ENCODE measurements around the gene C3orf22. TPM values are rescaled to one million over a fixed set of nuclear protein-coding genes. Genes with fewer than 3 reads are reported as not detected.
"Not testable (repeated sequence)": the region's sequence is repeated elsewhere in the genome, so short reads cannot be mapped to it uniquely, and the experiment has no call there.

The C3orf22 gene, protein sequence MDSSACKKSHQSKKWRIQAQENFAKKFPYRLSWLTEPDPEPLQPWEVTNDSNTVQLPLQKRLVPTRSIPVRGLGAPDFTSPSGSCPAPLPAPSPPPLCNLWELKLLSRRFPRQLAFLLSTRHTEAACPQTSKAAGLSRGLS
- not detected for total RNA-seq

DNA sequence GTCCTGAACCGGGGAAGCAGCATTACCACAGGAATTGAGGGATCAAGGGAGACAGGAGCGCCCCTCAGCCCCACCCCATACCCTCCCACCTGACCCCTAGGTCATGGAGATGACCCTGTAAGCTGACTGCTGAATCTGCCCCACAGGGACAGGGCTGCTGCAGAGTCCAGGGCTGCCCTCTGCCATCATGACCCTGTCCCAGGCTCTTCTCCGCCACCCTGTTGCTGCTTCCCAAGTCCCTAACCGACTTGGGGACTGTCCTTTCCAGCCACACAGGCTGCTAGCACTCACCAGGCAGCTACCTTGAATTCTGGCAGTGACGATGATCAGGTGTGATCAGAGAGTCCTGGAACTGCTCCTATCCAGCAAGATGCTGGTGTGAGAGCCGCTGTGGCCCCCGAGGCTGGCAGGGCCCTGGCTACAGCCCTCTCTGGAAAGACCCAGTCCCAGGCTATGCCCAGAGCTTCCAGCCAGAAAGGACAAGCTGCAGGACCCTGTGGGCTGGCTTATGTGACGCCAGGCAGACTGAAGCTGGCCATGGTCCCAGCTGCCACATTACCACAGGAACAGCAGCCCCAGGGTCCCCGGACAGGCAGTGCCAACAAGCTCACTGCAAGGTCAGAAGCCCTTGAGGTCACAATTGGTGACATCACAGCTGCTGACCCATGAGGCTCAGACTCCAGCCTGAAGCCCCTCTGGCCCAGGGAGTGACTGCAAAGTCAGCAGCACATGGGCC, at the start of gene C3orf22:
TSS of gene C3orf22 (minus strand) at position 597 of the 736 bp plus-strand sequence. CDS start 5,542 bp downstream, outside the sequence.
- WGBS, 2 donors: 66 to 73% methylated on average over 2 to 9 of the region's 9 CpGs
- no peaks in the 10 kb centered on the region for H3K36me3 ChIP-seq (replicated peaks in 1 of 2; ENCODE audit: insufficient read depth in 1 of 2, low read depth in 2 of 2)
- intact Hi-C loops (cut with DNase I): no loop called here
- DNase-seq: no peak
- no peak within 1 kb of the TSS for H3K27ac ChIP-seq
- H3K4me1 ChIP-seq: no peaks in the 10 kb centered on the region
- H3K9me3 ChIP-seq: peaks cover 0 to 7% (median 0%) of the 10 kb centered on the region in 3 donors
- TF ChIP-seq, protein P1, sequence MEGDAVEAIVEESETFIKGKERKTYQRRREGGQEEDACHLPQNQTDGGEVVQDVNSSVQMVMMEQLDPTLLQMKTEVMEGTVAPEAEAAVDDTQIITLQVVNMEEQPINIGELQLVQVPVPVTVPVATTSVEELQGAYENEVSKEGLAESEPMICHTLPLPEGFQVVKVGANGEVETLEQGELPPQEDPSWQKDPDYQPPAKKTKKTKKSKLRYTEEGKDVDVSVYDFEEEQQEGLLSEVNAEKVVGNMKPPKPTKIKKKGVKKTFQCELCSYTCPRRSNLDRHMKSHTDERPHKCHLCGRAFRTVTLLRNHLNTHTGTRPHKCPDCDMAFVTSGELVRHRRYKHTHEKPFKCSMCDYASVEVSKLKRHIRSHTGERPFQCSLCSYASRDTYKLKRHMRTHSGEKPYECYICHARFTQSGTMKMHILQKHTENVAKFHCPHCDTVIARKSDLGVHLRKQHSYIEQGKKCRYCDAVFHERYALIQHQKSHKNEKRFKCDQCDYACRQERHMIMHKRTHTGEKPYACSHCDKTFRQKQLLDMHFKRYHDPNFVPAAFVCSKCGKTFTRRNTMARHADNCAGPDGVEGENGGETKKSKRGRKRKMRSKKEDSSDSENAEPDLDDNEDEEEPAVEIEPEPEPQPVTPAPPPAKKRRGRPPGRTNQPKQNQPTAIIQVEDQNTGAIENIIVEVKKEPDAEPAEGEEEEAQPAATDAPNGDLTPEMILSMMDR (IDR thresholded peaks at IDR 0.05): no peak
- no peak for TF ChIP-seq POLR2A (IDR thresholded peaks at IDR 0.05)
- no peaks in the 10 kb centered on the region for H3K27me3 ChIP-seq
- H3K4me3 ChIP-seq: no peak within 1 kb of the TSS
- ATAC-seq: no peak

DNA sequence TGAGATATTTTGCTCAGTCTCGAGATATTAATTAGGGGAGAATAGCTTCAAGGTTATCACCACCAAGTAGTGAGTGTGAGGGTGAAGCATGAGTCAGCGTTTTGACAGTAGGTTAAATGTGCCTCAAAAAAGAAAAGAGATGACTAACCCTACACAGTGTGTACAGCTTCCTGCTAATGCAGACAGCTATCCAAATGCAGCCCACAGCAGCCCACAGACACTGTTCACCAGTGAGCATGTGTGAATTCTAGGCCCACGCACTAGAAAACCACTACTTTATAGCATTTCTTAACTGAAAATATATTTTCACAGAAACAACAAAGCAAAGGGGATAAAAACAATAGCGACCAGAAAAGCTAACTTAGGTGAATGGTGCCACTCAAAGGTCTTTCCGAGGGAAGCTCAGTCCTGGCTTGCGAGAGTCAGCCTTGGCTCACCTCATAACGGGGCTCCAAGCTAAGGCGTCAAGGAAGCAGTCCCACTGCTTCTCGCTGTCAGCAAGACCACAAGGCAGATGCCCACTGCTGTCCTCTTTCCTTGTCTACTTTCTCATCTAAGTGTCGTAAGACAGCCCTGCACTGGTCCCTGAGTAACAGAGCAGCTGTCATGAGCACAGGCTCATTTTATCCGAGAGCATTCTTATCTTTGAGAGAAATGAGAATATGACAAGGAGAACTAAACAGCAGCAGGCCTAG, 48.6 kb upstream of the C3orf22 start:
- intact Hi-C loops (cut with DNase I): no loop called here
- WGBS, 2 donors: 76 to 86% methylated on average over 11 of the region's 11 CpGs
- H3K9me3 ChIP-seq: no peaks in the 10 kb centered on the region
- H3K4me1 ChIP-seq: no peaks in the 10 kb centered on the region
- TF ChIP-seq POLR2A (IDR thresholded peaks at IDR 0.05): no peak
- TF ChIP-seq, protein P1 (IDR thresholded peaks at IDR 0.05): no peak
- H3K4me3 ChIP-seq: no peak overlapping the region
- no peak overlapping the region for H3K27ac ChIP-seq
- H3K36me3 ChIP-seq (replicated peaks in 1 of 2; ENCODE audit: insufficient read depth in 1 of 2, low read depth in 2 of 2): peaks cover 0 to 8% of the 10 kb centered on the region in 2 donors
- no peak for ATAC-seq
- no peak for DNase-seq
- H3K27me3 ChIP-seq: no peaks in the 10 kb centered on the region

DNA sequence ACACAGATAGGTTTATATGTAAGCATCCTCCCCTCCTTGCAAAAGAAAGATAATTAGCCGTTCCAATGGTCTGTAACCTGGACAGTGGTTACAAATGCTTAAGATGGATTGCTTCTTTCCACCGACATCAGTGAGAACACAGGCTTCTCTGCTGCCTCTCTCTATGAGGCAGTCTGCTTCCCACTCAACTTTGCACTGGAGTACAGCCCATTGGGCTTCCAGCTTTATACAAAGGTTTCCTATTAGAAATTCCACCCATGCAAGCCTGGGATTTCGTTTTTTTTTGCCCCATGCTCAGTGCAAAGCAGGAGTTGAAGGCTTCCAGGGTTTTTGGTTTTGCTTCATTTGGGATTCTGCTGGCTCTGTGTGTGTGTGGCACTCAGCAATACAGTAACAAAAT, 47.3 kb upstream of the C3orf22 start:
- no peak for TF ChIP-seq POLR2A (IDR thresholded peaks at IDR 0.05)
- TF ChIP-seq, protein P1 (IDR thresholded peaks at IDR 0.05): no peak
- 78 to 80% methylated on average over 3 of the region's 3 CpGs for WGBS, 2 donors
- Histone ChIP-seq H3K4me1 (no peaks in the 10 kb centered on the region), H3K9me3 (no peaks in the 10 kb centered on the region), H3K4me3 (no peak overlapping the region), H3K27me3 (no peaks in the 10 kb centered on the region), H3K27ac (no peak overlapping the region), H3K36me3 (replicated peaks in 1 of 2; ENCODE audit: insufficient read depth in 1 of 2, low read depth in 2 of 2) (peaks cover 0 to 8% of the 10 kb centered on the region in 2 donors)
- intact Hi-C loops (cut with DNase I): no loop called here
- DNase-seq: no peak
- no peak for ATAC-seq

DNA sequence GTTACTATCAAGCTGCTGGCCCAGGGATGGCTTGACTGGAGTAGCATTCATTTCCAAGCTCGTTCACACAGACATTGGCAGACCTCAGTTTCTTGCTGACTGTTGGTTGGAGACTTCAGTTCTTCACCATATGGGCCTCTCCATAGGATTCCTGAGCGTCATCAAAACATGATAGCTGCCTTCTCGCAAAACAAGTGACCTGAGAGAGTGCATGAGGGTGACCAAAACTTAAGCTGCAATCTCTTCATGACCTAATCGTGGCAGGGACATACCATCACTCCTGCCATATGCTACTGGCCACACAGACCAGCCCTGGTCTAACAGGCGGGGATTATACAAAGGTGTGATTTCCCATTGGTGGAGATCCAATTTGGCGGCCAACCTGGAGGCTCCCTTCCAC, 46.0 kb upstream of the C3orf22 start:
- Histone ChIP-seq H3K4me3 (no peak overlapping the region), H3K4me1 (no peaks in the 10 kb centered on the region), H3K9me3 (no peaks in the 10 kb centered on the region), H3K27ac (no peak overlapping the region), H3K27me3 (no peaks in the 10 kb centered on the region), H3K36me3 (replicated peaks in 1 of 2; ENCODE audit: insufficient read depth in 1 of 2, low read depth in 2 of 2) (peaks cover 0 to 8% of the 10 kb centered on the region in 2 donors)
- WGBS, 2 donors: 95 to 96% methylated on average over 6 of the region's 6 CpGs
- ATAC-seq (no peak), DNase-seq (no peak)
- intact Hi-C loops (cut with DNase I): no loop called here
- no peak for TF ChIP-seq POLR2A (IDR thresholded peaks at IDR 0.05)

DNA sequence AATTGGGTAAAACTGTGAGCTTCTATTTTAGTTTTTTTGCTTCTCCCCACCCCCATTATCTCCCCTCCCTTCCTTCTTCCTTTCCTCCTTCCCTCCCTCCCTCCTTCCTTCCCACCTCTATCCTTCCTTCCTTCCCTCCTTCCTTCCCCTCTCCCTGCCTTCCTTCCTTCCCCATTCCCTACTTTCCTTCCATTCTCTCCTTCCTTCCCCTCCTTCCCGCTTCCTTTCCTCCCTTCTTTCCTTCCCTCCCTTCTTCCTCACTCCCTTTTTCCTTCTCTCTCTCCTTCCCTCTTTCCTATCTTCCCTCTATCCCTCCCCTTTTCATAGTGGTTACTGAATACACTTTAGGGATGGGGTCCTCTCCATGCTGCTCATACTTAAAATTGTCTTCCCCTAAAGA, 40.4 kb upstream of the C3orf22 start:
- Histone ChIP-seq H3K9me3 (no peaks in the 10 kb centered on the region), H3K4me3 (no peak overlapping the region), H3K27ac (no peak overlapping the region), H3K36me3 (replicated peaks in 1 of 2; ENCODE audit: insufficient read depth in 1 of 2, low read depth in 2 of 2) (no peaks in the 10 kb centered on the region), H3K27me3 (no peaks in the 10 kb centered on the region), H3K4me1 (no peaks in the 10 kb centered on the region)
- intact Hi-C loops (cut with DNase I): no loop called here
- no peak for DNase-seq
- no peak for ATAC-seq
- TF ChIP-seq, protein P1 (IDR thresholded peaks at IDR 0.05): no peak
- TF ChIP-seq POLR2A (IDR thresholded peaks at IDR 0.05): no peak
- WGBS, 2 donors: 0% methylated on average over 1 of the region's 1 CpG

DNA sequence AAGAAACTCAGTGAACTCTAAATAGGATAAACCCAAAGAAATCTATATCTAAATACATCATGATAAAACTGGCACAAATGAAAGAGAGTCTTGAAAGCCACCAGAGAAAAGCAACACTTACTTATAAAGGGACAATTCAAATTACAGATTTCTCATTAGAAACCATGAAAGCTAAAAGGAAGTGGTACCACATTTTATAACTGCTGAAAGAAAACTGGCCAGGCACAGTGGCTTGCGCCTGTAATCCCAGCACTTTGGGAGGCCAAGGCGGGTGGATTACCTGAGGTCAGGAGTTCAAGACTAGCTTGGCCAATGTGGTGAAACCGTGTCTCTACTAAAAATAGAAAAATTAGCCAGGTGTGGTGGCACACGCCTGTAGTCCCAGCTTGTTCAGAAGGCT, 36.7 kb upstream of the C3orf22 start:
- ATAC-seq; H3K4me1 ChIP-seq; H3K27ac ChIP-seq; H3K27me3 ChIP-seq; H3K4me3 ChIP-seq; DNase-seq; intact Hi-C loops (cut with DNase I); H3K9me3 ChIP-seq; H3K36me3 ChIP-seq (replicated peaks in 1 of 2; ENCODE audit: insufficient read depth in 1 of 2, low read depth in 2 of 2): not testable (repeated sequence)
- WGBS, 2 donors: 88 to 90% methylated on average over 4 of the region's 4 CpGs

DNA sequence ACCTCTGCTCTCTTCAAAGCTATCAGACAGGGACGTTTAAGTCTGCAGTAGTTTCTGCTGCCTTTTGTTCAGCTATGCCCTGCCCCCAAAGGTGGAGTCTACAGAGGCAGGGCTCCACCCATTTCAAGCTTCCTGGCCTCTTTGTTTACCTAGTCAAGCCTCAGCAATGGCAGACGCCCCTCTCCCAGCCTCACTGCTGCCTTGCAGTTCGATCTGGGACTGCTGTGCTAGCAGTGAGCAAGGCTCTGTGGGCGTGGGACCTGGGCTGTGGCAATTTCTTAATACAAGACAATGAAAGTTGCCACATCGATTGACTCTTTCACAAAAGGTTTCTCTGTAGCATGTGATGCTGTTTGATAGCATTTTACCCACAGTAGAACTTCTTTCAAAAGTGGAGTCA, 32.8 kb upstream of the C3orf22 start:
- H3K4me1 ChIP-seq; intact Hi-C loops (cut with DNase I); H3K9me3 ChIP-seq; H3K27ac ChIP-seq; DNase-seq; ATAC-seq; H3K27me3 ChIP-seq; H3K36me3 ChIP-seq (replicated peaks in 1 of 2; ENCODE audit: insufficient read depth in 1 of 2, low read depth in 2 of 2); H3K4me3 ChIP-seq: not testable (repeated sequence)
- WGBS, 2 donors: 59 to 65% methylated on average over 5 of the region's 5 CpGs
